ENCODE results near the gene DCBLD1. TPM values are rescaled to one million over a fixed set of nuclear protein-coding genes. Genes with fewer than 3 reads are reported as not detected.

DCBLD1 gene
- total and polyA plus RNA-seq, 2 of the 13 experiments (the other 11 are each of a cell fraction or from before 2014, with no cell fraction given), result 23.2 to 41.5 TPM

DNA sequence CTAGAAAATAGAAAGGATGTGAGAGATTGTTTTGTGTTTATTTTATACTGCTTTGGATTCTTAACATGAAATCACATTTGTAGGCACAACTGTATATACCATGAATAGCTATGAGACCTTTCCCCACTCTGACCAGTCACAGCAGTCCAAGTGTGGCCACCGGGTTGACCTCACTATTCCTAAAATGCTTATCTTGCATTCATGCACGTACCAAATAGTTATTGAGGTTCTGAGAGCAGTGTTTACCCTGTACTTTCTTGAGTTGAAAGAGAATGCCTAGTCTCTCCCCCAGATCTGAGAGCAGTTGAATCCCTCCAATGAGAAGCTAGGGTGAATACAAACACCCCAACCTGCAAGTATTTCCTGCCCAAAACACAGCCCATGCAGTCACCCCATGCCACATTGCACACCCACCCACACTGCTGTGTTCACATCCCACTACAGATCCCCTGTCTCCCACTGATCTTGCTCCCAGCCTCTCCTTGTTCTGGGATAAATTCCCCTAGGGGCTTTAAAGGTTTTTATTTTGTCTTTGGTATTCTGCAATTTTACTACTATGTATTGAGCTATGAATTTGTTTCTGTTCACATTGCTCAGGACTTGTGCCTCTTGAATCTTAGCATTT, 68.3 kb downstream of the DCBLD1 start:
- Histone ChIP-seq H3K27ac (ENCODE audit: extremely low read length, insufficient read depth, low read length) (no peak overlapping the region), H3K79me2 (ENCODE audit: insufficient read depth, low read length) (no peaks in the 10 kb centered on the region), H3K36me3 (replicated peaks in 1 of 2; ENCODE audit: control insufficient read depth in 1 of 2, insufficient read depth in 2 of 2, low read length in 2 of 2) (peaks cover 18 to 25% of the 10 kb centered on the region in 2 experiments), H3K9ac (ENCODE audit: insufficient read depth, low read depth, low read length) (no peak overlapping the region), H3K4me1 (ENCODE audit: insufficient read depth, low read length) (peaks cover 21% of the 10 kb centered on the region), H4K20me1 (ENCODE audit: insufficient read depth, low read length) (no peaks in the 10 kb centered on the region), H2AFZ (ENCODE audit: low read length) (no peak overlapping the region), H3K9me3 (ENCODE audit: low read length) (no peaks in the 10 kb centered on the region), H3K4me3 (replicated peaks in 1 of 3; ENCODE audit: insufficient read depth in 1 of 3, low read depth in 2 of 3, low read length in 3 of 3) (no peak overlapping the region), H3K27me3 (ENCODE audit: control insufficient read depth in 1 of 2, insufficient read depth in 2 of 2, low read length in 2 of 2) (no peaks in the 10 kb centered on the region), H3K4me2 (ENCODE audit: low read depth, low read length) (no peak overlapping the region)
- DNase-seq (ENCODE audit: low spot score), result no peak
- FAIRE-seq, result no peak
- intact Hi-C loops (cut with micrococcal nuclease; ENCODE audit: unreplicated experiment) (no loop called here), in situ Hi-C loops (cut with HindIII; ENCODE audit: extremely low pct_ligation_motif_present, low pct_unique_long_range_greater_than_20kb) (no loop called here)
- ATAC-seq, result no peak
- no TSS peak for BruUV-seq (replicated peaks)
- CTCF ChIA-PET (ENCODE audit: low intra/inter-chr PET ratio, low total read pairs), result no interaction called here
- peak; percentile 60 to 65; a peak in 3 of 4 replicates for TF ChIP-seq MAFK (conservative IDR thresholded peaks at IDR 0.05 in 1 of 2, IDR thresholded peaks at IDR 0.05 in 1 of 2; ENCODE audit: low read length in 2 of 2)
- no peak for TF ChIP-seq ZC3H13 (CRISPR knock-in tag; IDR thresholded peaks at IDR 0.05)
- 92% methylated on average over 2 of the region's 2 CpGs for WGBS (ENCODE audit: low lambda C conversion rate)
- POLR2A ChIA-PET, result interaction anchor here (1.0 to 1.7 kb wide), 2 partner anchors 52 to 68 kb away, joined by 3 to 8 read pairs; partner anchors contain the start of genes DCBLD1 and GOPC

DNA sequence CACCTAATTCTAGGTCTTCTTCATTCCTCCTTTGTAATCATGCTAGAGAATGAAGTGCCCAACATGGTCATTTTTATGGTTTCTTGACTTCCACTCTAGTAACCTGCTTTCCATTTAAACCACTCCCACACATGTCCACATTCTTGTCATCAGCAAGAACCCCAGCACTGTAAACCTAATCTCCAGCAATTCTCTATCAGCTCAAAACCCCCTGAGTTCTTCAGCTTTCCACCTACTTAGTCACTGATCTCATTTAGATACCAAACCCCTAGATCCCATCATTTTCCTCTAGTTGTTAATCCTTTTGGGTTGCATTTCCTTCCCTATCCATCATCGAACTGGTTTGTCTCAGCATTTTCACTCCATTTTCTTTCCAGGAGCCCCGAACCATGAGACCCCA, 70.1 kb downstream of the DCBLD1 start:
- Histone ChIP-seq H2AFZ (ENCODE audit: low read length) (no peak overlapping the region), H4K20me1 (ENCODE audit: insufficient read depth, low read length) (no peaks in the 10 kb centered on the region), H3K4me2 (ENCODE audit: low read depth, low read length) (no peak overlapping the region), H3K9ac (ENCODE audit: insufficient read depth, low read depth, low read length) (no peak overlapping the region), H3K79me2 (ENCODE audit: insufficient read depth, low read length) (no peaks in the 10 kb centered on the region), H3K9me3 (ENCODE audit: low read length) (no peaks in the 10 kb centered on the region), H3K4me1 (ENCODE audit: insufficient read depth, low read length) (peaks cover 22% of the 10 kb centered on the region), H3K27me3 (ENCODE audit: control insufficient read depth in 1 of 2, insufficient read depth in 2 of 2, low read length in 2 of 2) (no peaks in the 10 kb centered on the region), H3K36me3 (replicated peaks in 1 of 2; ENCODE audit: control insufficient read depth in 1 of 2, insufficient read depth in 2 of 2, low read length in 2 of 2) (peaks cover 8 to 9% of the 10 kb centered on the region in 2 experiments; a peak in 4 of 5 replicates), H3K27ac (ENCODE audit: extremely low read length, insufficient read depth, low read length) (no peak overlapping the region), H3K4me3 (replicated peaks in 1 of 3; ENCODE audit: insufficient read depth in 1 of 3, low read depth in 2 of 3, low read length in 3 of 3) (no peak overlapping the region)
- DNase-seq (ENCODE audit: low spot score) (no peak), ATAC-seq (no peak), FAIRE-seq (no peak)
- ChIA-PET CTCF (ENCODE audit: low intra/inter-chr PET ratio, low total read pairs) (no interaction called here), POLR2A (no interaction called here)
- intact Hi-C loops (cut with micrococcal nuclease; ENCODE audit: unreplicated experiment), result no loop called here
- in situ Hi-C loops (cut with HindIII; ENCODE audit: extremely low pct_ligation_motif_present, low pct_unique_long_range_greater_than_20kb), result no loop called here
- BruUV-seq (replicated peaks), result TSS peak; percentile 10
- 94% methylated on average over 2 of the region's 2 CpGs for WGBS (ENCODE audit: low lambda C conversion rate)
- TF ChIP-seq MXD4 (CRISPR knock-in tag; IDR thresholded peaks at IDR 0.05) (no peak), ZNF10 (CRISPR knock-in tag; IDR thresholded peaks at IDR 0.05; ENCODE audit: borderline replicate concordance, low read depth) (no peak), ZNF329 (CRISPR knock-in tag; IDR thresholded peaks at IDR 0.05; ENCODE audit: low read depth) (no peak), ZNF331 (CRISPR knock-in tag; IDR thresholded peaks at IDR 0.05) (no peak)
- TF ChIP-seq, protein P1, sequence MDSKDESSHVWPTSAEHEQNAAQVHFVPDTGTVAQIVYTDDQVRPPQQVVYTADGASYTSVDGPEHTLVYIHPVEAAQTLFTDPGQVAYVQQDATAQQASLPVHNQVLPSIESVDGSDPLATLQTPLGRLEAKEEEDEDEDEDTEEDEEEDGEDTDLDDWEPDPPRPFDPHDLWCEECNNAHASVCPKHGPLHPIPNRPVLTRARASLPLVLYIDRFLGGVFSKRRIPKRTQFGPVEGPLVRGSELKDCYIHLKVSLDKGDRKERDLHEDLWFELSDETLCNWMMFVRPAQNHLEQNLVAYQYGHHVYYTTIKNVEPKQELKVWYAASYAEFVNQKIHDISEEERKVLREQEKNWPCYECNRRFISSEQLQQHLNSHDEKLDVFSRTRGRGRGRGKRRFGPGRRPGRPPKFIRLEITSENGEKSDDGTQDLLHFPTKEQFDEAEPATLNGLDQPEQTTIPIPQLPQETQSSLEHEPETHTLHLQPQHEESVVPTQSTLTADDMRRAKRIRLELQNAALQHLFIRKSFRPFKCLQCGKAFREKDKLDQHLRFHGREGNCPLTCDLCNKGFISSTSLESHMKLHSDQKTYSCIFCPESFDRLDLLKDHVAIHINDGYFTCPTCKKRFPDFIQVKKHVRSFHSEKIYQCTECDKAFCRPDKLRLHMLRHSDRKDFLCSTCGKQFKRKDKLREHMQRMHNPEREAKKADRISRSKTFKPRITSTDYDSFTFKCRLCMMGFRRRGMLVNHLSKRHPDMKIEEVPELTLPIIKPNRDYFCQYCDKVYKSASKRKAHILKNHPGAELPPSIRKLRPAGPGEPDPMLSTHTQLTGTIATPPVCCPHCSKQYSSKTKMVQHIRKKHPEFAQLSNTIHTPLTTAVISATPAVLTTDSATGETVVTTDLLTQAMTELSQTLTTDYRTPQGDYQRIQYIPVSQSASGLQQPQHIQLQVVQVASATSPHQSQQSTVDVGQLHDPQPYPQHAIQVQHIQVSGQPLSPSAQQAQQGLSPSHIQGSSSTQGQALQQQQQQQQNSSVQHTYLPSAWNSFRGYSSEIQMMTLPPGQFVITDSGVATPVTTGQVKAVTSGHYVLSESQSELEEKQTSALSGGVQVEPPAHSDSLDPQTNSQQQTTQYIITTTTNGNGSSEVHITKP (CRISPR knock-in tag; IDR thresholded peaks at IDR 0.05; ENCODE audit: low read depth), result no peak
- TF ChIP-seq, protein P2, sequence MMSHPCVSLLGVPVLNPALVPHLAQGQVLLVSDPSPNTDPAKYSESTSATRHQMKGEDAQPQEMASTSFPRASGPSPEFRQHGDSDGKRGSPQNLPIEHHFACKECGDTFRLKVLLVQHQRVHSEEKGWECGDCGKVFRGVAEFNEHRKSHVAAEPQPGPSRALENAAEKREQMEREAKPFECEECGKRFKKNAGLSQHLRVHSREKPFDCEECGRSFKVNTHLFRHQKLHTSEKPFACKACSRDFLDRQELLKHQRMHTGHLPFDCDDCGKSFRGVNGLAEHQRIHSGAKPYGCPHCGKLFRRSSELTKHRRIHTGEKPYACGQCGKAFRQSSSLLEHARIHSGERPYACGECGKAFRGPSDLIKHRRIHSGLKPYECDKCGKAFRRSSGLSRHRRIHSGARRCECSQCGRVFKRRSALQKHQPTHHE (CRISPR knock-in tag; IDR thresholded peaks at IDR 0.05; ENCODE audit: borderline replicate concordance), result no peak
